Mesendoderm (in vitro differentiated cells): Measurements from ENCODE around the gene MBD6.

Experiments used
- DNase-seq: peaks from one replicate; pipeline ENCODE4 v3.0.0; 2013
- H2AK5ac ChIP-seq: 2 replicates; pipeline ENCODE4 v1.6.1; 2013; ENCODE audit warnings: low read length, inconsistent platforms
- H2BK120ac ChIP-seq: 2 replicates; pipeline ENCODE4 v1.6.1; 2013; ENCODE audit warnings: low read depth, mild to moderate bottlenecking, low read length, moderate library complexity, mixed read lengths
- H2BK15ac ChIP-seq: replicated peaks from 2 replicates; pipeline ENCODE4 v1.6.1; 2013; ENCODE audit warnings: low read depth, mild to moderate bottlenecking, moderate library complexity
- H2BK5ac ChIP-seq: 2 replicates; pipeline ENCODE4 v1.6.1; 2013; ENCODE audit warnings: low read length, inconsistent platforms
- H3K18ac ChIP-seq: 2 replicates; pipeline ENCODE4 v1.6.1; 2013; ENCODE audit warnings: mild to moderate bottlenecking, low read length, mixed read lengths
- H3K23ac ChIP-seq: one replicate; pipeline ENCODE4 v1.6.1; 2013; ENCODE audit warnings: low read length
- H3K27ac ChIP-seq: 2 replicates; pipeline ENCODE4 v1.5.1; 2013; ENCODE audit warnings: low read depth, mild to moderate bottlenecking, inconsistent platforms, low read length, moderate library complexity
- H3K27me3 ChIP-seq: 2 replicates; pipeline ENCODE4 v1.6.1; 2013; ENCODE audit warnings: low read length, control low read depth, mild to moderate bottlenecking, inconsistent platforms; ENCODE audit not compliant: insufficient read depth, poor library complexity
- H3K36me3 ChIP-seq: 2 replicates; pipeline ENCODE4 v1.6.1; 2013; ENCODE audit warnings: low read length, inconsistent platforms; ENCODE audit not compliant: control insufficient read depth, insufficient read depth
- H3K4ac ChIP-seq: one replicate; pipeline ENCODE4 v1.6.1; 2013; ENCODE audit warnings: low read depth, mild to moderate bottlenecking, low read length, moderate library complexity
- H3K4me1 ChIP-seq: 2 replicates; pipeline ENCODE4 v1.6.1; 2013; ENCODE audit warnings: low read depth, low read length, inconsistent platforms; ENCODE audit not compliant: control insufficient read depth
- H3K4me2 ChIP-seq: 2 replicates; pipeline ENCODE4 v1.6.1; 2013; ENCODE audit warnings: low read length
- H3K4me3 ChIP-seq: 2 replicates; pipeline ENCODE4 v1.5.1; 2013; ENCODE audit warnings: mild to moderate bottlenecking, low read length
- H3K56ac ChIP-seq: one replicate; pipeline ENCODE4 v1.6.1; 2013; ENCODE audit warnings: low read length
- H3K79me1 ChIP-seq: 2 replicates; pipeline ENCODE4 v1.6.1; 2013; ENCODE audit warnings: low read length, inconsistent platforms
- H3K79me2 ChIP-seq: 2 replicates; pipeline ENCODE4 v1.6.1; 2013; ENCODE audit warnings: mild to moderate bottlenecking, low read length; ENCODE audit not compliant: control insufficient read depth, insufficient read depth
- H3K9ac ChIP-seq: 2 replicates; pipeline ENCODE4 v1.6.1; 2013; ENCODE audit warnings: low read length, inconsistent platforms
- H4K5ac ChIP-seq: one replicate; pipeline ENCODE4 v1.6.1; 2013; ENCODE audit warnings: low read length
- H4K8ac ChIP-seq: one replicate; pipeline ENCODE4 v1.6.1; 2013; ENCODE audit warnings: low read depth, mild to moderate bottlenecking, control low read depth, low read length, moderate library complexity
- WGBS: extraction: QIAGEN DNeasy Blood & Tissue Kit; methylation state at CpG from one replicate; pipeline ENCODE4 v1.1.7; 2013; ENCODE audit warnings: low lambda C conversion rate, missing lambda C conversion rate; ENCODE audit not compliant: insufficient coverage; ENCODE audit errors: extremely low coverage; 5-methylcytosine and 5-hydroxymethylcytosine counted together
- small RNA-seq: library from polyadenylated mRNA; stranded (forward); fragments of <200 nt; extraction: miRNeasy Mini kit (QIAGEN cat#:217004); gene quantifications from one replicate; pipeline ENCODE3, GENCODE V24; 2013; ENCODE audit not compliant: insufficient read depth

Gene MBD6

GRCh38 chr12:57577981-57578758 lies 55.5 kb downstream of the MBD6 start:
- Histone ChIP-seq H2BK5ac (no peak overlapping the region), H3K9ac (no peak overlapping the region), H3K79me1 (no peaks in the 10 kb centered on the region), H3K56ac (no peak overlapping the region), H4K5ac (no peak overlapping the region), H3K4ac (no peak overlapping the region), H3K18ac (no peak overlapping the region), H3K27me3 (no peaks in the 10 kb centered on the region), H3K36me3 (peaks cover 1% of the 10 kb centered on the region), H3K23ac (no peak overlapping the region), H3K4me2 (no peak overlapping the region), H4K8ac (no peak overlapping the region), H3K27ac (no peak overlapping the region), H2BK120ac (no peak overlapping the region), H3K4me3 (no peak overlapping the region), H2AK5ac (no peak overlapping the region), H3K79me2 (no peaks in the 10 kb centered on the region), H3K4me1 (no peaks in the 10 kb centered on the region), H2BK15ac (no peak overlapping the region)
- WGBS: no CpG with 5 or more reads among the region's 12 CpGs
- no peak for DNase-seq

DNA sequence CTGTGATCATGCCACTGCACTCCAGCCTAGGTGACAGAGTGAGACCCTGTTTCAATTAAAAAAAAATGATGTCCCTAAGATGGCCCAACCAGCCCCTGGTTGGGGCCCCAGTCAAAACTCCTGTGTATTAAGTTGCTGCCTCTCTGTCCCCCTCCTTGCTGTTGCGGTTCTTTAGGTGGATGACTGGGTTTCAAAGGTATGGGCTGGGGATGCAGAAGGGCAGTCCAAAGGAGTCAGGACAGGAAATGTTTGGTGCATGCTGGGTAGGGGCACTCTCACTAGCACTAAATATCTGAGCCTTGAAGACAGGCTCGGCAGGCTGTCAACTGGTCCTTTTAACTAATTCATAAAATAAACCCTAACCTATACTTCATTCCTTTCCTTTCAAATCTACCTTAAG lies 56.4 kb downstream of the MBD6 start:
- peaks cover 2% of the 10 kb centered on the region for H3K4me1 ChIP-seq
- no peak overlapping the region for H3K4me2 ChIP-seq
- no peak overlapping the region for H2BK15ac ChIP-seq
- no peaks in the 10 kb centered on the region for H3K79me1 ChIP-seq
- no peak overlapping the region for H2BK120ac ChIP-seq
- DNase-seq: no peak
- no peak overlapping the region for H2BK5ac ChIP-seq
- no peak overlapping the region for H4K8ac ChIP-seq
- H3K27me3 ChIP-seq: no peaks in the 10 kb centered on the region
- no CpG with 5 or more reads among the region's 2 CpGs for WGBS
- H3K36me3 ChIP-seq: peaks cover 1% of the 10 kb centered on the region
- no peak overlapping the region for H3K56ac ChIP-seq
- no peak overlapping the region for H3K18ac ChIP-seq
- no peak overlapping the region for H3K23ac ChIP-seq
- H3K27ac ChIP-seq: no peak overlapping the region
- no peak overlapping the region for H2AK5ac ChIP-seq
- no peak overlapping the region for H4K5ac ChIP-seq
- no peak overlapping the region for H3K4me3 ChIP-seq
- no peak overlapping the region for H3K4ac ChIP-seq
- no peaks in the 10 kb centered on the region for H3K79me2 ChIP-seq
- H3K9ac ChIP-seq: no peak overlapping the region

Small RNA genes lying within 50 kb of the gene (small RNA-seq; reads per million reads assigned to genes)
- gene MIR616: 0.54 reads per million
